ENCODE results near the gene KRT26. TPM values are rescaled to one million over a fixed set of nuclear protein-coding genes. Genes with fewer than 3 reads are reported as not detected.
A peak's percentile ranks its signal among the peaks of the same experiment; 100 is the strongest.

Gene KRT26
- total and polyA plus RNA-seq, 12 donors = not detected

DNA sequence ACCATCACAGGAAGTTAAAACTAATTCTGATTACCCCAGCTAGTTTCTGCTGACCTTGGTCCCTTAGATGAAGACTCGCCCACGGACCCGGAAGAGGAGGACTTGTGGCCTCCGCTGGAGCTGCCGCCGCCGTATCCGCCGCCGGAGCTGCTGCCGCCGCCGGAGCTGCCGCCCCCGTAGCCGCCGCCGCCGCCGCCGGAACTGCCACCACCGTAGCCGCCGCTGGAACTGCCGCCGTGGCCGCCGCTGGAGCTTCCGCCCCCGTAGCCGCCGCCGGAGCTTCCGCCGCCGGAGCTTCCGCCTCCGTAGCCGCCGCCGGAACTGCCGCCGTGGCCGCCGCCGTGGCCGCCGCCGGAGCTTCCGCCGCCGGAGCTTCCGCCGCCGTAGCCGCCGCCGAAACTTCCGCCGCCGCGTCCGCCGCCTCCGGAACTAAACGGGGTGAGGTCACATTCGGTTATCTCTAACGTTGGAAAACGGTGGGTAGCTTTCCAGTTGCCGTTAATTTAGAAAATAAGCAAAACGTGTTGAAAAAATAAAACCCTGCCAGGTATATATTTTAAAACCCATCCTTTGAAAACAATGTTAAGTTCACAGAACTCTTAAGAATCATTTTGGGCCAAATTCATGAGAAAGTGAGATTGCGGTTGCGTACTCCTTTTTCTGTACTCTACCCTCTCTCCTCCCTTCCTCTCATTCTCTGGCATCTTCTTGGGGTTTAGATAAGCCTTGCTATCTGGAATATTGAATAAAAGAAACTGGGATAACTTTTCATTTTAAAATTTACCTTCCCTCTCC, 46.9 kb upstream of the KRT26 start:
- intact Hi-C loops (cut with DNase I) = no loop called here
- Histone ChIP-seq H3K9me3 (peaks cover 0 to 5% (median 0%) of the 10 kb centered on the region in 11 donors), H3K27me3 (peaks cover 0 to under 1% (median 0%) of the 10 kb centered on the region in 7 donors), H3K36me3 (peaks cover 0 to 19% (median 0%) of the 10 kb centered on the region in 9 donors), H3K4me1 (peaks cover 0 to 37% (median 24%) of the 10 kb centered on the region in 9 donors), H3K4me3 (peak overlapping the region; percentile 40 to 79 (median 69)), H3K27ac (peak overlapping the region; percentile 90 to 98 (median 94))
- DNase-seq = peak; percentile 75 to 86
- WGBS, 2 donors = 1% methylated on average over 62 to 73 of the region's 73 CpGs
- ATAC-seq = peak; percentile 92 to 98 (median 95)
- TF ChIP-seq, protein P1, sequence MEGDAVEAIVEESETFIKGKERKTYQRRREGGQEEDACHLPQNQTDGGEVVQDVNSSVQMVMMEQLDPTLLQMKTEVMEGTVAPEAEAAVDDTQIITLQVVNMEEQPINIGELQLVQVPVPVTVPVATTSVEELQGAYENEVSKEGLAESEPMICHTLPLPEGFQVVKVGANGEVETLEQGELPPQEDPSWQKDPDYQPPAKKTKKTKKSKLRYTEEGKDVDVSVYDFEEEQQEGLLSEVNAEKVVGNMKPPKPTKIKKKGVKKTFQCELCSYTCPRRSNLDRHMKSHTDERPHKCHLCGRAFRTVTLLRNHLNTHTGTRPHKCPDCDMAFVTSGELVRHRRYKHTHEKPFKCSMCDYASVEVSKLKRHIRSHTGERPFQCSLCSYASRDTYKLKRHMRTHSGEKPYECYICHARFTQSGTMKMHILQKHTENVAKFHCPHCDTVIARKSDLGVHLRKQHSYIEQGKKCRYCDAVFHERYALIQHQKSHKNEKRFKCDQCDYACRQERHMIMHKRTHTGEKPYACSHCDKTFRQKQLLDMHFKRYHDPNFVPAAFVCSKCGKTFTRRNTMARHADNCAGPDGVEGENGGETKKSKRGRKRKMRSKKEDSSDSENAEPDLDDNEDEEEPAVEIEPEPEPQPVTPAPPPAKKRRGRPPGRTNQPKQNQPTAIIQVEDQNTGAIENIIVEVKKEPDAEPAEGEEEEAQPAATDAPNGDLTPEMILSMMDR (IDR thresholded peaks at IDR 0.05) = no peak

DNA sequence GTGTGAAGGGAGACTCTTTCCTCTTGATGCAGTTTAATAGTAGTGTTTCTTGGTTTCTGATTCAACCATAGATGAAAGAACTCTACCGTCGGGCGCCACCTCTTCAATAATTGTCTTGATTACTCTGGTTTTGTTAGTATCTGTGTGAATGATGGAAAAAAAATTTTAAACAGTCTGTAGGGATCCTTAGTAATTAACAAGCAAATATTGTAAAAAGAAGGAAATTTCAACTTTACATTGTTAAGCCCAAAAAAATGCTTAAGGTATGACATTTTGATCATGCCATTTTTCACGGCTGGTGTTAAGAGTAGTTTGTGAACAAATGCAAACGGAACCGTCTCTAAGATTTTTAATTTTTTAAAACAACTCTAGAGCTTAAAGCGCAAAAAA, 46.3 kb upstream of the KRT26 start:
- H3K27me3 ChIP-seq = peaks cover 0 to 6% (median 0%) of the 10 kb centered on the region in 7 donors
- intact Hi-C loops (cut with DNase I) = no loop called here

DNA sequence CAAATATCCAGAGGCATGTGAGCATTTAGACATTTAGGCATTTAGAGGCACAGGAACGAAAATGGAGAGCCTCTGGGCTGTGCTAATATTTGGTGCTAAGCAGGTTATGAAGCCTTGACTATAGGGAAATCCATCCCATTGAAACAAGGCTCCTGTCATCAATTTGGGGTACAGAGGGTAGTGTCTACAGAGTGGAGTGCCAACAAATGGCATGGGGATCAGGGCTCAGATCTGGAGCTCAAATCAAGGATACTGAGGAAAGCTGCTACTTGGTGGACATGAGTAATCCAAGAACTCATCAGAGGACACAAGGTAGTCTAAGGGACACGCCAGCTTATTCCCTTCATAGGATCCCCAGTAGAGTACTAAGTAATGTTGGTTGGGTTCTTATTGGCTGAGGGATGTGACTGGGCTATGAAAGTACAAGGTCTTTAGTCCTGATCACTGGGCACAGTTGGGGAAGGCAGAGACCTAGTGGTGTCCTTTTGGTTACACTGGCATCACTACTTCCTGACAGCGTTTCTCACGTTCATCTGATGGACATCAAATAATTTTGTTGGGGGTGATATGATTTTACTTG, 45.2 kb upstream of the KRT26 start:
- TF ChIP-seq, protein P1 (IDR thresholded peaks at IDR 0.05) = no peak
- H3K36me3 ChIP-seq = peaks cover 0 to 19% (median 0%) of the 10 kb centered on the region in 9 donors
- H3K27me3 ChIP-seq = peaks cover 0 to 16% (median 0%) of the 10 kb centered on the region in 7 donors
- H3K9me3 ChIP-seq = peaks cover 0 to 5% (median 0%) of the 10 kb centered on the region in 11 donors
- 97% methylated on average over 4 of the region's 4 CpGs for WGBS, 2 donors
- DNase-seq (no peak), ATAC-seq (no peak)
- peaks cover 0 to 37% (median 24%) of the 10 kb centered on the region in 9 donors for H3K4me1 ChIP-seq
- H3K27ac ChIP-seq = no peak overlapping the region
- peak overlapping the region in 2 of 10 donors; percentile 66 to 73 for H3K4me3 ChIP-seq
- intact Hi-C loops (cut with DNase I) = no loop called here

More for the DNA sequence above, 46.3 kb upstream of the KRT26 start:
- 14 to 24% methylated on average over 7 of the region's 7 CpGs for WGBS, 2 donors
- ATAC-seq = no peak
- Histone ChIP-seq H3K9me3 (peaks cover 0 to 5% (median 0%) of the 10 kb centered on the region in 11 donors), H3K36me3 (peaks cover 0 to 19% (median 0%) of the 10 kb centered on the region in 9 donors), H3K27ac (peak overlapping the region; percentile 90 to 98 (median 94)), H3K4me1 (peaks cover 0 to 37% (median 24%) of the 10 kb centered on the region in 9 donors), H3K4me3 (peak overlapping the region; percentile 40 to 79 (median 69))
- DNase-seq = no peak
- TF ChIP-seq, protein P1 (IDR thresholded peaks at IDR 0.05) = no peak

DNA sequence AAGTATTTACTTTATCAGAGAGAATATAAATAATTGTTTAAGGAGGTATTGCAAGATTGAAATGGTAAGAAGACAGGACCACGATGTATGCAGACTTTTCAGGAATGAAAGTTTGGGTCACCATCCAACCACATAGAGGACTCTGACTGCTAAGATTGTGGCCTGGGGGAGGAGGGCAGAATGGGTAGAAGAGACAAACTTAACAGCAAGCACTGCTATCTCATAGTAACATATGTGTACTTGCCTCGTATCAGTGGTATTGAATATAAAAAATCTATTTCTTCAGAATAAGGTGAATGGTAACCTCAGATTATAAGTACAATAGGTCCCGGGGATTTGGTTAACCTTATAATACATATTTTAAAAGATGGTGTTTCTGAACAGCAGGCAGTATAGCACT, 44.6 kb upstream of the KRT26 start:
- DNase-seq = no peak
- intact Hi-C loops (cut with DNase I) = no loop called here
- Histone ChIP-seq H3K36me3 (peaks cover 0 to 19% (median 0%) of the 10 kb centered on the region in 9 donors), H3K4me3 (no peak overlapping the region), H3K27me3 (peaks cover 0 to 23% (median 0%) of the 10 kb centered on the region in 7 donors), H3K27ac (no peak overlapping the region), H3K4me1 (peaks cover 0 to 35% (median 24%) of the 10 kb centered on the region in 9 donors), H3K9me3 (peaks cover 0 to 5% (median 0%) of the 10 kb centered on the region in 11 donors)
- ATAC-seq = no peak
- TF ChIP-seq, protein P1 (IDR thresholded peaks at IDR 0.05) = no peak
- 94 to 95% methylated on average over 3 of the region's 3 CpGs for WGBS, 2 donors

All from heart right ventricle (tissue), 16 donors.